GM12878 (cell line): ENCODE data around the gene WFDC6. TPM values are rescaled to one million over a fixed set of nuclear protein-coding genes. Genes with fewer than 3 reads are reported as not detected.

Experiments
- ATAC-seq: fragments of 200-7000 bp; cut with Tn5 transposase; 3 replicates; pipeline ENCODE4 v1.9.1; 2020; ENCODE audit warnings: mild to moderate bottlenecking, moderate library complexity
- BruUV-seq: library from RNA; stranded (reverse); fragments of 400-500 nt; replicated peaks from 2 replicates; lab custom pipeline; 2021; lab: Mats Ljungman, UMichigan
- CTCF ChIA-PET: fragments of 300-600 bp; sonication (Branson Sonifier 250); formaldehyde crosslinking; extraction: SDS; loops from one replicate; lab custom pipeline; 2021; ENCODE audit warnings: inconsistent platforms; lab: Yijun Ruan, JAX
- POLR2A ChIA-PET: fragments of 350-600 bp; formaldehyde crosslinking; extraction: SDS; loops from one replicate; lab custom pipeline; 2021; ENCODE audit warnings: inconsistent platforms; lab: Charles Lee
- RAD21 ChIA-PET: fragments of 300-600 bp; sonication (Branson Sonifier 250); formaldehyde crosslinking; loops from one replicate; lab custom pipeline; 2023; ENCODE audit warnings: antibody characterized with exemption; ENCODE audit not compliant: unreplicated experiment; lab: Charles Lee
- SMC1A ChIA-PET: fragments of 300-600 bp; sonication (Branson Sonifier 250); formaldehyde crosslinking; loops from one replicate; lab custom pipeline; 2023; ENCODE audit not compliant: unreplicated experiment, uncharacterized antibody; lab: Charles Lee
- DNase-seq: peaks from one replicate; pipeline ENCODE4 v3.0.0-alpha.2; 2011; ENCODE audit warnings: low read depth, low spot score
- FAIRE-seq: peaks from 3 replicates; lab custom pipeline; 2011; peaks lifted over from hg19 to GRCh38; lab: Jason Lieb, UNC
- H2AFZ ChIP-seq: 2 replicates; pipeline ENCODE4 v1.6.0; 2011; ENCODE audit warnings: low read depth, low read length, control low read depth; ENCODE audit not compliant: control insufficient read depth
- H3K27ac ChIP-seq: 2 replicates; pipeline ENCODE4 v1.5.1; 2011; ENCODE audit warnings: control low read depth; ENCODE audit not compliant: control insufficient read depth, insufficient read depth
- H3K27me3 ChIP-seq, 2 experiments: replicated peaks in 1 of 2; 2 replicates each; pipeline versions ENCODE4 v1.6.0 to v1.6.1; 2011; ENCODE audit warnings: low read length in 1 of 2; ENCODE audit not compliant: control insufficient read depth in 2 of 2, insufficient read depth in 2 of 2
- H3K36me3 ChIP-seq, 2 experiments: 2 replicates each; pipeline ENCODE4 v1.5.1; 2011; ENCODE audit warnings: low read length in 1 of 2; ENCODE audit not compliant: control insufficient read depth in 2 of 2, insufficient read depth in 2 of 2
- H3K4me1 ChIP-seq: 2 replicates; pipeline ENCODE4 v1.6.1; 2011; ENCODE audit warnings: mild to moderate bottlenecking, low read length, moderate library complexity, mixed read lengths; ENCODE audit not compliant: control insufficient read depth, insufficient read depth
- H3K4me2 ChIP-seq: 2 replicates; pipeline ENCODE4 v1.6.0; 2011; ENCODE audit warnings: control low read depth; ENCODE audit not compliant: control insufficient read depth, insufficient read depth
- H3K4me3 ChIP-seq: fragments of 200-600 bp; sonication (generic); 2 replicates; pipeline ENCODE4 v1.5.1; 2016
- H3K79me2 ChIP-seq: 2 replicates; pipeline ENCODE4 v1.6.0; 2011; ENCODE audit warnings: low read length; ENCODE audit not compliant: control insufficient read depth, insufficient read depth
- H3K9ac ChIP-seq: 2 replicates; pipeline ENCODE4 v1.8.0; 2011; ENCODE audit warnings: low read length, control low read depth, mixed read lengths; ENCODE audit not compliant: control insufficient read depth, insufficient read depth
- H3K9me3 ChIP-seq: replicated peaks from 3 replicates; pipeline ENCODE4 v1.5.1; 2011; ENCODE audit warnings: mild to moderate bottlenecking, low read length; ENCODE audit not compliant: control insufficient read depth, insufficient read depth
- H4K20me1 ChIP-seq: 2 replicates; pipeline ENCODE4 v1.6.0; 2011; ENCODE audit not compliant: control insufficient read depth, insufficient read depth
- BCL11A ChIP-seq: IDR thresholded peaks from 2 replicates; pipeline ENCODE4 v1.6.1; 2011; ENCODE audit warnings: low read depth, low read length
- BCLAF1 ChIP-seq: fragments of 450-650 bp; IDR thresholded peaks from 2 replicates; pipeline ENCODE4 v1.6.1; 2017; ENCODE audit warnings: antibody characterized with exemption, mild to moderate bottlenecking, moderate library complexity
- CBFB ChIP-seq: IDR thresholded peaks from 2 replicates; pipeline ENCODE4 v1.6.1; 2016; ENCODE audit warnings: antibody characterized with exemption, low read depth
- CHD1 ChIP-seq: IDR thresholded peaks from 2 replicates; pipeline ENCODE4 v1.6.1; 2012; ENCODE audit warnings: low read depth, low read length, improper control_type of control experiment
- FOS ChIP-seq: IDR thresholded peaks from 3 replicates; pipeline ENCODE4 v1.6.1; 2011; ENCODE audit warnings: borderline replicate concordance; ENCODE audit not compliant: insufficient read length; ENCODE audit errors: extremely low read depth
- IRF5 ChIP-seq: fragments of 450-650 bp; IDR thresholded peaks from 2 replicates; pipeline ENCODE4 v1.6.1; 2017; ENCODE audit warnings: borderline replicate concordance
- MEF2B ChIP-seq: fragments of 450-650 bp; IDR thresholded peaks from 2 replicates; pipeline ENCODE4 v1.6.1; 2018; ENCODE audit warnings: mild to moderate bottlenecking, moderate library complexity; ENCODE audit not compliant: partially characterized antibody, poor library complexity, severe bottlenecking
- NBN ChIP-seq: fragments of 450-650 bp; IDR thresholded peaks from 2 replicates; pipeline ENCODE4 v1.6.1; 2016
- PKNOX1 ChIP-seq: fragments of 450-650 bp; IDR thresholded peaks from 2 replicates; pipeline ENCODE4 v1.6.1; 2016; ENCODE audit warnings: mild to moderate bottlenecking
- TARDBP ChIP-seq: IDR thresholded peaks from 2 replicates; pipeline ENCODE4 v1.6.1; 2016; ENCODE audit warnings: borderline replicate concordance
- ZNF592 ChIP-seq: fragments of 450-650 bp; IDR thresholded peaks from 2 replicates; pipeline ENCODE4 v1.6.1; 2017; ENCODE audit warnings: mild to moderate bottlenecking, moderate library complexity
- WGBS: methylation state at CpG from one replicate; pipeline ENCODE4 v1.1.6; 2016; ENCODE audit warnings: low lambda C conversion rate; ENCODE audit not compliant: insufficient replicate concordance, insufficient coverage; ENCODE audit errors: missing lambda C conversion rate; 5-methylcytosine and 5-hydroxymethylcytosine counted together
- in situ Hi-C: fragments of 300-500 bp; cut with MboI; formaldehyde crosslinking; loops from 9 replicates; pipeline ENCODE4 v1.14.3; 2018; ENCODE audit warnings: mixed read lengths
- intact Hi-C: fragments of 100-400 bp; cut with micrococcal nuclease; formaldehyde crosslinking; loops from one replicate; pipeline ENCODE4 v1.14.2; 2022; ENCODE audit not compliant: unreplicated experiment
- polyA plus RNA-seq, 11 experiments: library from polyadenylated mRNA; depleted of rRNA in 4 of 11; unstranded in 6 of 11; stranded (reverse) in 5 of 11; fragments of >200 nt; fragmentation: Nextera tagmentation in 4 of 11; fragmentation: Illumina TruSeq in 1 of 11; extraction: Ambion mirVana in 4 of 11; extraction: Trizol in 1 of 11; gene quantifications; 1 replicate in 1 of 11; 2 replicates in 10 of 11; pipeline versions ENCODE4 v1.2.1 to v1.2.3, GENCODE V29; 2011 to 2016; ENCODE audit warnings: inconsistent platforms in 2 of 11, missing spikeins in 2 of 11, low read depth in 1 of 11
- total RNA-seq, 4 experiments: library from RNA; depleted of rRNA in 3 of 4; stranded (reverse); fragments of >200 nt in 3 of 4; fragmentation: Illumina TruSeq in 1 of 4; extraction: Trizol in 1 of 4; gene quantifications; 2 replicates each; pipeline versions ENCODE4 v1.2.1 to v1.2.3, GENCODE V29; 2013 to 2021

The WFDC6 gene
- total and polyA plus RNA-seq, 10 of the 15 experiments (the other 5 are each of a cell fraction or from before 2014, with no cell fraction given): not detected

- no peak for TF ChIP-seq ZNF592
- TF ChIP-seq CBFB: no peak
These were observed 36.7 kb downstream of the WFDC6 start (continued) for GRCh38 chr20:45502561-45502960.

- H3K9ac ChIP-seq: no peak overlapping the region
- BruUV-seq: no TSS peak
- H3K4me1 ChIP-seq: no peaks in the 10 kb centered on the region
- H3K9me3 ChIP-seq: no peaks in the 10 kb centered on the region
- ChIA-PET SMC1A (no interaction called here), POLR2A (interaction anchor here (1.1 kb wide), 1 partner anchor 37 kb away, joined by 3 read pairs; no protein-coding TSS in a partner anchor), CTCF (interaction anchor here (0.7 kb wide), 1 partner anchor 139 kb away, joined by 3 read pairs; no protein-coding TSS in a partner anchor), RAD21 (no interaction called here)
- no peaks in the 10 kb centered on the region for H4K20me1 ChIP-seq
- in situ Hi-C loops: no loop called here
- DNase-seq: no peak
- no peak overlapping the region for H3K4me3 ChIP-seq
- 0% methylated on average over 1 of the region's 1 CpG for WGBS
- H3K79me2 ChIP-seq: no peaks in the 10 kb centered on the region
- no peak overlapping the region for H3K4me2 ChIP-seq
- no peak overlapping the region for H3K27ac ChIP-seq
- TF ChIP-seq BCLAF1 (no peak), TARDBP (no peak), BCL11A (no peak), NBN (no peak), CHD1 (no peak), FOS (no peak), IRF5 (no peak), MEF2B (no peak), PKNOX1 (no peak)
- H3K27me3 ChIP-seq: peaks cover 0 to 3% of the 10 kb centered on the region in 2 experiments; a peak in 1 of 4 replicates
- intact Hi-C loops: no loop called here
- no peak for FAIRE-seq
- no peak for ATAC-seq
- H2AFZ ChIP-seq: no peak overlapping the region
- no peaks in the 10 kb centered on the region for H3K36me3 ChIP-seq
These were observed 37.7 kb downstream of the WFDC6 start for GRCh38 chr20:45501600-45501999.
